H1 (cell line): ENCODE data around the gene ZNF282. TPM values are rescaled to one million over a fixed set of nuclear protein-coding genes. Genes with fewer than 3 reads are reported as not detected.

Experiments used
- CTCF ChIA-PET: fragments of 300-600 bp; sonication (Branson Sonifier 250); formaldehyde crosslinking; loops from one replicate; lab custom pipeline; 2021; ENCODE audit not compliant: partially characterized antibody; lab: Charles Lee
- POLR2A ChIA-PET: fragments of 300-600 bp; sonication (Branson Sonifier 250); formaldehyde crosslinking; loops from one replicate; lab custom pipeline; 2021; ENCODE audit warnings: inconsistent platforms; ENCODE audit not compliant: partially characterized antibody; lab: Charles Lee
- DNase-seq, 2 experiments: peaks; one replicate each; pipeline versions ENCODE4 v3.0.0 to v3.0.0-alpha.2; 2010 to 2022; ENCODE audit warnings: low spot score in 2 of 2, low read depth in 1 of 2, mixed read lengths in 1 of 2
- FAIRE-seq: peaks from 2 replicates; lab custom pipeline; 2011; peaks lifted over from hg19 to GRCh38; lab: Jason Lieb, UNC
- H2AFZ ChIP-seq: 2 replicates; pipeline ENCODE4 v1.8.1; 2012; ENCODE audit warnings: low read length, inconsistent platforms
- H2AK5ac ChIP-seq: 2 replicates; pipeline ENCODE4 v1.6.1; 2013; ENCODE audit warnings: low read depth, low read length
- H2BK120ac ChIP-seq: replicated peaks from 2 replicates; pipeline ENCODE3; 2013; ENCODE audit warnings: low read depth, low read length, inconsistent platforms
- H2BK12ac ChIP-seq: 2 replicates; pipeline ENCODE4 v1.6.1; 2013; ENCODE audit warnings: low read depth, low read length
- H2BK15ac ChIP-seq: 2 replicates; pipeline ENCODE4 v1.6.1; 2013; ENCODE audit warnings: low read length
- H2BK20ac ChIP-seq: 2 replicates; pipeline ENCODE4 v1.6.1; 2013; ENCODE audit warnings: low read length
- H2BK5ac ChIP-seq: 2 replicates; pipeline ENCODE4 v1.6.1; 2013; ENCODE audit warnings: low read depth, low read length
- H3K14ac ChIP-seq: 2 replicates; pipeline ENCODE4 v1.6.1; 2013; ENCODE audit warnings: inconsistent platforms; ENCODE audit not compliant: insufficient read length
- H3K18ac ChIP-seq: 2 replicates; pipeline ENCODE4 v1.6.1; 2013; ENCODE audit warnings: low read length; ENCODE audit errors: extremely low read depth
- H3K23ac ChIP-seq: 2 replicates; pipeline ENCODE4 v1.6.1; 2013; ENCODE audit warnings: inconsistent platforms; ENCODE audit not compliant: insufficient read length
- H3K23me2 ChIP-seq: 2 replicates; pipeline ENCODE4 v1.6.1; 2013; ENCODE audit warnings: low read depth, low read length
- H3K27ac ChIP-seq: 2 replicates; pipeline ENCODE4 v1.6.1; 2011; ENCODE audit warnings: low read depth, low read length, inconsistent platforms
- H3K27me3 ChIP-seq, 4 experiments: replicated peaks in 1 of 4; 1 replicate in 1 of 4; 2 replicates in 3 of 4; pipeline versions ENCODE4 v1.6.1 to v1.8.1; 2011 to 2013; ENCODE audit warnings: low read length in 3 of 4, mild to moderate bottlenecking in 3 of 4, inconsistent platforms in 2 of 4, mixed read lengths in 2 of 4, moderate library complexity in 1 of 4; ENCODE audit not compliant: control insufficient read depth in 3 of 4, insufficient read depth in 3 of 4; ENCODE audit errors: extremely low read depth in 1 of 4
- H3K36me3 ChIP-seq, 4 experiments: 2 replicates each; pipeline versions ENCODE4 v1.6.1 to v1.8.1; 2011 to 2013; ENCODE audit warnings: mild to moderate bottlenecking in 4 of 4, low read length in 3 of 4, moderate library complexity in 2 of 4, control low read depth in 1 of 4, inconsistent platforms in 1 of 4; ENCODE audit not compliant: insufficient read depth in 4 of 4, control insufficient read depth in 2 of 4
- H3K4ac ChIP-seq: replicated peaks from 2 replicates; pipeline ENCODE3; 2013; ENCODE audit warnings: low read length, low read depth, mixed read lengths, inconsistent platforms; ENCODE audit not compliant: insufficient read length
- H3K4me1 ChIP-seq, 4 experiments: replicated peaks in 1 of 4; 1 replicate in 1 of 4; 2 replicates in 3 of 4; pipeline versions ENCODE4 v1.6.1 to v1.8.1; 2011 to 2013; ENCODE audit warnings: low read length in 3 of 4, inconsistent platforms in 2 of 4, mixed read lengths in 1 of 4; ENCODE audit not compliant: insufficient read depth in 4 of 4, control insufficient read depth in 3 of 4
- H3K4me2 ChIP-seq, 2 experiments: 2 replicates each; pipeline versions ENCODE4 v1.6.1 to v1.8.1; 2011 to 2013; ENCODE audit warnings: low read depth in 2 of 2, low read length in 2 of 2, control low read depth in 1 of 2, inconsistent platforms in 1 of 2, mild to moderate bottlenecking in 1 of 2; ENCODE audit not compliant: insufficient read depth in 1 of 2
- H3K4me3 ChIP-seq, 4 experiments: fragments of 200-600, 300-600 bp in 1 of 4; sonication (generic), shearing (Covaris generic), sonication (Bioruptor Twin) in 1 of 4; 2 replicates each; pipeline versions ENCODE4 v1.5.1 to v1.8.1; 2011 to 2016; ENCODE audit warnings: low read length in 4 of 4, low read depth in 3 of 4, control low read depth in 2 of 4, inconsistent platforms in 2 of 4, mild to moderate bottlenecking in 2 of 4, mixed read lengths in 1 of 4, moderate library complexity in 1 of 4; ENCODE audit not compliant: insufficient read depth in 2 of 4; ENCODE audit errors: extremely low read depth in 1 of 4
- H3K56ac ChIP-seq: replicated peaks from 2 replicates; pipeline ENCODE3; 2013; ENCODE audit warnings: low read depth, mild to moderate bottlenecking, mixed read lengths, low read length, inconsistent platforms; ENCODE audit not compliant: insufficient read length
- H3K79me1 ChIP-seq: 2 replicates; pipeline ENCODE4 v1.6.1; 2013; ENCODE audit warnings: low read depth, low read length, control low read depth
- H3K79me2 ChIP-seq, 2 experiments: 2 replicates each; pipeline versions ENCODE4 v1.6.1 to v1.8.1; 2012 to 2013; ENCODE audit warnings: low read length in 2 of 2, mild to moderate bottlenecking in 2 of 2, inconsistent platforms in 1 of 2; ENCODE audit not compliant: insufficient read depth in 2 of 2, control insufficient read depth in 1 of 2
- H3K9ac ChIP-seq, 4 experiments: replicated peaks in 1 of 4; 1 replicate in 1 of 4; 2 replicates in 3 of 4; pipeline versions ENCODE4 v1.6.1 to v1.8.1; 2011 to 2013; ENCODE audit warnings: low read depth in 3 of 4, low read length in 3 of 4, control low read depth in 2 of 4, mild to moderate bottlenecking in 2 of 4, moderate library complexity in 2 of 4, inconsistent platforms in 1 of 4; ENCODE audit errors: extremely low read depth in 1 of 4
- H3K9me3 ChIP-seq, 2 experiments: 2 replicates each; pipeline versions ENCODE4 v1.6.1 to v1.8.1; 2012 to 2013; ENCODE audit warnings: mild to moderate bottlenecking in 2 of 2, moderate library complexity in 2 of 2, control low read depth in 1 of 2, inconsistent platforms in 1 of 2, low read depth in 1 of 2, low read length in 1 of 2, mixed read lengths in 1 of 2; ENCODE audit not compliant: insufficient read depth in 2 of 2
- H4K20me1 ChIP-seq, 2 experiments: replicated peaks in 1 of 2; 2 replicates each; pipeline versions ENCODE3 to v1.8.1; 2011 to 2013; ENCODE audit warnings: inconsistent platforms in 2 of 2, low read length in 2 of 2, mild to moderate bottlenecking in 1 of 2; ENCODE audit not compliant: insufficient read depth in 2 of 2, control insufficient read depth in 1 of 2
- H4K5ac ChIP-seq: 2 replicates; pipeline ENCODE4 v1.6.1; 2013; ENCODE audit warnings: low read length, low read depth, mixed read lengths, inconsistent platforms; ENCODE audit not compliant: insufficient read length
- H4K8ac ChIP-seq: 2 replicates; pipeline ENCODE4 v1.8.0; 2013; ENCODE audit warnings: mild to moderate bottlenecking, moderate library complexity, low read length, inconsistent platforms; ENCODE audit not compliant: insufficient read depth; ENCODE audit errors: extremely low read depth
- H4K91ac ChIP-seq: replicated peaks from 2 replicates; pipeline ENCODE3; 2013; ENCODE audit warnings: low read length, mixed read lengths, inconsistent platforms; ENCODE audit not compliant: insufficient read length
- WGBS, 2 experiments: shearing (Covaris generic) in 1 of 2; methylation state at CpG; one replicate each; pipeline versions ENCODE4 v1.1.6 to v1.1.7; 2013 to 2015; ENCODE audit warnings: low lambda C conversion rate in 2 of 2, mixed read lengths in 2 of 2, inconsistent platforms in 1 of 2, low coverage in 1 of 2, missing lambda C conversion rate in 1 of 2; ENCODE audit not compliant: insufficient replicate concordance in 2 of 2, insufficient coverage in 1 of 2, insufficient read length in 1 of 2; ENCODE audit errors: extremely low coverage in 1 of 2, missing lambda C conversion rate in 1 of 2; 5-methylcytosine and 5-hydroxymethylcytosine counted together
- polyA plus RNA-seq, 7 experiments: library from polyadenylated mRNA; depleted of rRNA in 3 of 7; stranded (reverse) in 5 of 7; unstranded in 2 of 7; fragments of >200 nt in 5 of 7; fragments of 200-250 nt in 2 of 7; gene quantifications; 1 replicate in 5 of 7; 2 replicates in 1 of 7; 4 replicates in 1 of 7; pipeline versions ENCODE4 v1.2.1 to v1.2.3, GENCODE V29; 2011 to 2013; ENCODE audit warnings: missing spikeins in 2 of 7, mixed read lengths in 2 of 7
- total RNA-seq: library from RNA; stranded (reverse); fragmentation: NEBNext Ultra II Directional; extraction: Animal tissue kit (Norgen Biotek cat#: 25700); gene quantifications from 2 replicates; pipeline ENCODE4 v1.2.1, GENCODE V29; 2021

The ZNF282 gene
- total and polyA plus RNA-seq, 2 of the 8 experiments (the other 6 are each of a cell fraction or from before 2014, with no cell fraction given): 16.9 to 36.3 TPM

- H3K79me1 ChIP-seq: no peaks in the 10 kb centered on the region; the same call in 1 of the 2 replicates
- no peak overlapping the region for H2BK12ac ChIP-seq
- ChIA-PET POLR2A (interaction anchor here (0.6 to 2.1 kb wide), 9 partner anchors 9 to 31 kb away, joined by 3 to 9 read pairs (median 4); partner anchors contain the start of gene ZNF282), CTCF (interaction anchor here (0.5 to 1.9 kb wide), 4 partner anchors 18 to 209 kb away, joined by 3 to 8 read pairs (median 4); partner anchors contain the start of gene ZNF282)
- H2AFZ ChIP-seq: no peak overlapping the region
- H3K27ac ChIP-seq: no peak overlapping the region
- H3K14ac ChIP-seq: no peak overlapping the region
- H3K27me3 ChIP-seq: no peaks in the 10 kb centered on the region
- no peak overlapping the region for H2BK120ac ChIP-seq
- H3K9me3 ChIP-seq: no peaks in the 10 kb centered on the region
- no peak overlapping the region for H3K9ac ChIP-seq
- no peaks in the 10 kb centered on the region for H3K23me2 ChIP-seq
- H3K23ac ChIP-seq: no peak overlapping the region
- H3K4ac ChIP-seq: no peak overlapping the region
- no peak overlapping the region for H4K5ac ChIP-seq
- no peak overlapping the region for H4K8ac ChIP-seq
- no peak overlapping the region for H2BK5ac ChIP-seq
- H3K56ac ChIP-seq: no peak overlapping the region
- no peak overlapping the region for H3K4me3 ChIP-seq
- no peak overlapping the region for H2BK15ac ChIP-seq
- H3K79me2 ChIP-seq: no peaks in the 10 kb centered on the region
- no peak overlapping the region for H2AK5ac ChIP-seq
- no peak overlapping the region for H4K91ac ChIP-seq
- FAIRE-seq: no peak
- no peak overlapping the region for H3K4me2 ChIP-seq
- H3K18ac ChIP-seq: no peak overlapping the region
- DNase-seq: no peak
- no peaks in the 10 kb centered on the region for H3K4me1 ChIP-seq
- peaks cover 30 to 87% (median 61%) of the 10 kb centered on the region in 4 experiments for H3K36me3 ChIP-seq
- WGBS, 2 experiments: 88% methylated on average over 7 of the region's 7 CpGs; no CpG with 5 or more reads in 1 of the 2 experiments
- H4K20me1 ChIP-seq: no peaks in the 10 kb centered on the region
- H2BK20ac ChIP-seq: no peak overlapping the region
These were observed 18.8 kb downstream of the ZNF282 start for GRCh38 chr7:149214020-149214720.
